ENCODE results near the gene MRGPRF. TPM values are rescaled to one million over a fixed set of nuclear protein-coding genes. Genes with fewer than 3 reads are reported as not detected.

MRGPRF gene
- total and polyA plus RNA-seq, 8 donors: 6.7 to 123 (median 20.8) TPM

DNA sequence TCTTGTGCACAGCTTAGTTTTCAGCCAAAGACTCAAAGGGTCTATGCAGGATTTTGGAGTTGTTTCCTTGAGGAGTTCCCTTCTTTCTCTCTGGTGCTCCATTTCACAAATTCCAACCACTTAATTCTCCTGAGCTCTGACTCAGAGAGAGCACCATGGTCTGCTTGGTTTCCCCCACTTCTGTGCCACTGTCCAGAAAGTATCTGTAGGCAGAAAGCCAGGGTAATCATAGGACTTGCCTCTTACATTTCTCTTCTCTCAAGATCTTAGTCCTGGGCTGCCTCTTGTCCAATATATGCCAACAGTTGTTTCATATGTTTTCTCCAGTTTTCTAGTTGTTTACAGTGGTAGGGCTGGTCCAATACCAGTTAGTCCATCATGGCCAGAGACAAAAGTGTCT is 25.8 kb downstream of the MRGPRF start:
- peaks cover 0 to 24% (median under 1%) of the 10 kb centered on the region in 3 donors for H3K27me3 ChIP-seq
- no peaks in the 10 kb centered on the region for H3K36me3 ChIP-seq
- no peak for DNase-seq
- TF ChIP-seq EP300 (IDR thresholded peaks at IDR 0.05) (no peak), CTCF (IDR thresholded peaks at IDR 0.05) (no peak), POLR2A (IDR thresholded peaks at IDR 0.05) (no peak), POLR2AphosphoS5 (IDR thresholded peaks at IDR 0.05) (no peak)
- H3K4me3 ChIP-seq: no peak overlapping the region
- H3K9me3 ChIP-seq: peaks cover 0 to 9% (median 0%) of the 10 kb centered on the region in 4 donors
- intact Hi-C loops (cut with DNase I; ENCODE audit: low total_unique reads): no loop called here
- H3K4me1 ChIP-seq: no peaks in the 10 kb centered on the region
- H3K27ac ChIP-seq: no peak overlapping the region

DNA sequence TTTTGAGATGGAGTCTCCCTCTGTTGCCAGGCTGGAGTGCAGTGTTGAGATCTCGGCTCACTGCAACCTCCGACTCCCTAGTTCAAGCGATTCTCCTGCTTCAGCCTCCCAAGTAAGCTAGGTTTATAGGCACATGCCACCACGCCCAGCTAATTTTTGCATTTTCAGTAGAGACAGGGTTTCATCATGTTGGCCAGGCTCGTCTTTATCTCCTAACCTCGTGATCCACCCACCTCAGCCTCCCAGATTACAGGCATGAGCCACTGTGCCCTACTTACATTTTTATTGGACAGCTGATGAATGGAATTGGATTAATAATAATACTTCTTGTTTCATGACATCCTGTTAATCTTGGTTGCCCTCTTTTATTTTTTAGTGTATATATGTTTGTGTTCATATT is 29.2 kb downstream of the MRGPRF start:
- H3K27ac ChIP-seq: no peak overlapping the region
- intact Hi-C loops (cut with DNase I; ENCODE audit: low total_unique reads): no loop called here
- no peak for TF ChIP-seq POLR2A (IDR thresholded peaks at IDR 0.05)
- no peak for TF ChIP-seq CTCF (IDR thresholded peaks at IDR 0.05)
- no peak for TF ChIP-seq POLR2AphosphoS5 (IDR thresholded peaks at IDR 0.05)
- TF ChIP-seq EP300 (IDR thresholded peaks at IDR 0.05): no peak
- H3K4me1 ChIP-seq: no peaks in the 10 kb centered on the region
- no peaks in the 10 kb centered on the region for H3K36me3 ChIP-seq
- H3K9me3 ChIP-seq: peaks cover 0 to 9% (median 0%) of the 10 kb centered on the region in 4 donors
- no peak for DNase-seq
- WGBS, 5 donors: 67 to 74% (median 69%) methylated on average over 6 of the region's 6 CpGs
- H3K27me3 ChIP-seq: peaks cover 0 to 8% (median 0%) of the 10 kb centered on the region in 3 donors
- H3K4me3 ChIP-seq: no peak overlapping the region

DNA sequence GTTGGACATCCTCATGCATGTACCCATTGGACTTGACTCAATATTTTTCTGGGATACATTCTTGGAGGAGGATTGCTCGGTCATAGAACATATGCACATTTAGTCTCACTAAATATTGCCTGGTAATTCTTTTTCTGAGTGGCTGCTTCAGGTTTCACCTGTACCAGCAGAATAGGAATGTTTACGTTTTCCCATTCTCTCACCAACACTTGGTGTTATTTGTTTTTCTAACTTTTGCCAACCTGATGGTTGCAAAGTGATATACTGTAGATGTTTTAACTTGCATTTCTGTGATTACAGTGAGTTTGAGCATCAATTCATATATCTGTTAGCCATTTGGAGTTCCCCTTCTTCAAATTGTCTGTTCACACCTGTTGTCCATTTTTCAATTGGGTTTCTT is 30.9 kb downstream of the MRGPRF start:
- no peak for DNase-seq
- intact Hi-C loops (cut with DNase I; ENCODE audit: low total_unique reads): no loop called here
- TF ChIP-seq POLR2A (IDR thresholded peaks at IDR 0.05) (no peak), EP300 (IDR thresholded peaks at IDR 0.05) (no peak), POLR2AphosphoS5 (IDR thresholded peaks at IDR 0.05) (no peak), CTCF (IDR thresholded peaks at IDR 0.05) (no peak)
- H3K4me1 ChIP-seq: no peaks in the 10 kb centered on the region
- H3K9me3 ChIP-seq: peaks cover 0 to 9% (median 0%) of the 10 kb centered on the region in 4 donors
- 82 to 95% (median 90%) methylated on average over 2 of the region's 2 CpGs for WGBS, 5 donors
- no peaks in the 10 kb centered on the region for H3K36me3 ChIP-seq
- no peak overlapping the region for H3K4me3 ChIP-seq
- no peak overlapping the region for H3K27ac ChIP-seq
- peaks cover 0 to 8% (median 0%) of the 10 kb centered on the region in 3 donors for H3K27me3 ChIP-seq

- Histone ChIP-seq H3K27ac (no peak within 1 kb of the TSS), H3K4me3 (no peak within 1 kb of the TSS), H3K9me3 (no peaks in the 10 kb centered on the region), H3K36me3 (no peaks in the 10 kb centered on the region), H3K4me1 (no peaks in the 10 kb centered on the region), H3K27me3 (peaks cover 0 to 8% (median 0%) of the 10 kb centered on the region in 3 donors)
- DNase-seq: no peak
- 73 to 87% (median 79%) methylated on average over 6 to 8 of the region's 8 CpGs for WGBS, 5 donors
- intact Hi-C loops (cut with DNase I; ENCODE audit: low total_unique reads): no loop called here
- TF ChIP-seq POLR2A (IDR thresholded peaks at IDR 0.05) (no peak), EP300 (IDR thresholded peaks at IDR 0.05) (no peak), CTCF (IDR thresholded peaks at IDR 0.05) (no peak), POLR2AphosphoS5 (IDR thresholded peaks at IDR 0.05) (no peak)
These were observed 32.3 kb downstream of the MRGPRF start, which contains the start of gene MRGPRD for GRCh38 chr11:68980776-68981065. TSS of gene MRGPRD (minus strand) at chr11:68980986. CDS start at chr11:68980986, 0 bp downstream.
